Ovary (tissue), 3 donors: Measurements from ENCODE around the gene RANBP9.

Experiments used
- EP300 ChIP-seq: sonication (generic); formaldehyde crosslinking; IDR thresholded peaks from one replicate; pipeline ENCODE4 v1.6.1; 2017; ENCODE audit warnings: antibody characterized with exemption
- POLR2A ChIP-seq: fragments of 450-650 bp; IDR thresholded peaks from one replicate; pipeline ENCODE4 v1.6.1; 2017; ENCODE audit warnings: antibody characterized with exemption, mild to moderate bottlenecking, moderate library complexity
- TF ChIP-seq, protein P1 (sequence below), 3 donors: fragments of 450-650 bp in 2 of 3; fragments of 200-600 bp in 1 of 3; IDR thresholded peaks; one replicate each; pipeline versions ENCODE4 v1.5.1 to v1.8.0; 2016 to 2022; ENCODE audit warnings: antibody characterized with exemption in 3 of 3, mild to moderate bottlenecking in 1 of 3
- donor health status: DM: no; HTN: no; CAD: no.

DNA sequence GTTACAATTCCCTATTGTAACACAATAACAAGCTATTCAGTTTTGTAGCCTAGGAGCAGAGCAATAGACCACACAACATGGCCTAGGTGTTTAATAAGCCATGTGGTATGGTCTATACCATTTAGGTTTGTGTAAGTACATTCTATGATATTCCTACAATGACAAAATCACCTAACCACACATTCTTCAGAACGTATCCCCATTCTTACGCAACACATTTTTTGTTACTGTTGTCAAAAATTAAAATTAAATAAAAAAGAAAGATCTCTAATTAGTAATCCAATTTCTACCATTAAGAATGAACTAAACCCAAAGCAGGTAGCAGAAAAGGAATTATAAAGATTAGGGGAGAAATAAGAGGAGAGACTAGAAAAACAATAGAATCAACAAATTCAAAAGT, 44.0 kb downstream of the RANBP9 start:
- TF ChIP-seq POLR2A (no peak), EP300 (no peak)
- TF ChIP-seq, protein P1, sequence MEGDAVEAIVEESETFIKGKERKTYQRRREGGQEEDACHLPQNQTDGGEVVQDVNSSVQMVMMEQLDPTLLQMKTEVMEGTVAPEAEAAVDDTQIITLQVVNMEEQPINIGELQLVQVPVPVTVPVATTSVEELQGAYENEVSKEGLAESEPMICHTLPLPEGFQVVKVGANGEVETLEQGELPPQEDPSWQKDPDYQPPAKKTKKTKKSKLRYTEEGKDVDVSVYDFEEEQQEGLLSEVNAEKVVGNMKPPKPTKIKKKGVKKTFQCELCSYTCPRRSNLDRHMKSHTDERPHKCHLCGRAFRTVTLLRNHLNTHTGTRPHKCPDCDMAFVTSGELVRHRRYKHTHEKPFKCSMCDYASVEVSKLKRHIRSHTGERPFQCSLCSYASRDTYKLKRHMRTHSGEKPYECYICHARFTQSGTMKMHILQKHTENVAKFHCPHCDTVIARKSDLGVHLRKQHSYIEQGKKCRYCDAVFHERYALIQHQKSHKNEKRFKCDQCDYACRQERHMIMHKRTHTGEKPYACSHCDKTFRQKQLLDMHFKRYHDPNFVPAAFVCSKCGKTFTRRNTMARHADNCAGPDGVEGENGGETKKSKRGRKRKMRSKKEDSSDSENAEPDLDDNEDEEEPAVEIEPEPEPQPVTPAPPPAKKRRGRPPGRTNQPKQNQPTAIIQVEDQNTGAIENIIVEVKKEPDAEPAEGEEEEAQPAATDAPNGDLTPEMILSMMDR (IDR thresholded peaks at IDR 0.05) = no peak
